Endodermal cell (in vitro differentiated cells): Measurements from ENCODE around the gene GRID1. TPM values are rescaled to one million over a fixed set of nuclear protein-coding genes. Genes with fewer than 3 reads are reported as not detected.

Source experiments
- DNase-seq: peaks from one replicate; pipeline ENCODE4 v3.0.0-alpha.2; 2017
- H3K27ac ChIP-seq: 2 replicates; pipeline ENCODE4 v1.5.1; 2013; ENCODE audit warnings: mild to moderate bottlenecking, low read depth, low read length, moderate library complexity
- H3K27me3 ChIP-seq: 2 replicates; pipeline ENCODE4 v1.6.1; 2013; ENCODE audit warnings: mild to moderate bottlenecking, low read length, moderate library complexity; ENCODE audit not compliant: insufficient read depth, control insufficient read depth, poor library complexity, severe bottlenecking
- H3K36me3 ChIP-seq: 2 replicates; pipeline ENCODE4 v1.7.0; 2013; ENCODE audit warnings: mild to moderate bottlenecking, low read length, moderate library complexity; ENCODE audit not compliant: control insufficient read depth, insufficient read depth
- H3K4me1 ChIP-seq: one replicate; pipeline ENCODE4 v1.7.0; 2013; ENCODE audit warnings: low read length; ENCODE audit not compliant: control insufficient read depth, insufficient read depth
- H3K4me3 ChIP-seq: 2 replicates; pipeline ENCODE4 v1.5.1; 2013; ENCODE audit warnings: mild to moderate bottlenecking, low read length, moderate library complexity
- H3K9ac ChIP-seq: 2 replicates; pipeline ENCODE4 v1.6.1; 2013; ENCODE audit warnings: mild to moderate bottlenecking, low read length, moderate library complexity; ENCODE audit not compliant: poor library complexity, severe bottlenecking; ENCODE audit errors: extremely low read depth
- H3K9me3 ChIP-seq: 2 replicates; pipeline ENCODE4 v1.6.1; 2013; ENCODE audit warnings: mild to moderate bottlenecking, low read length, moderate library complexity; ENCODE audit not compliant: control insufficient read depth
- H3K27ac Mint-ChIP-seq: 2 replicates; pipeline ENCODE4 v1.8.0; 2020; ENCODE audit warnings: mixed read lengths
- H3K27me3 Mint-ChIP-seq: 2 replicates; pipeline ENCODE4 v1.8.0; 2021; ENCODE audit warnings: mild to moderate bottlenecking, mixed read lengths; ENCODE audit not compliant: insufficient read depth
- H3K36me3 Mint-ChIP-seq: 2 replicates; pipeline ENCODE4 v1.8.0; 2020; ENCODE audit warnings: low read depth, mixed read lengths
- H3K4me1 Mint-ChIP-seq: 2 replicates; pipeline ENCODE4 v1.8.0; 2020; ENCODE audit warnings: mixed read lengths
- H3K4me3 Mint-ChIP-seq: 2 replicates; pipeline ENCODE4 v1.8.0; 2020; ENCODE audit warnings: mild to moderate bottlenecking, moderate library complexity, mixed read lengths
- H3K9me3 Mint-ChIP-seq: 2 replicates; pipeline ENCODE4 v1.8.0; 2020; ENCODE audit warnings: mild to moderate bottlenecking, mixed read lengths
- WGBS, 2 experiments: methylation state at CpG; one replicate each; pipeline versions ENCODE4 v1.1.5 to v1.1.7; 2013; ENCODE audit warnings: missing lambda C conversion rate in 2 of 2, mixed read lengths in 1 of 2; ENCODE audit not compliant: insufficient coverage in 1 of 2, insufficient read length in 1 of 2; 5-methylcytosine and 5-hydroxymethylcytosine counted together
- total RNA-seq, 2 donors: library from RNA; stranded (reverse); fragmentation: NEBNext Ultra II Directional in 1 of 2; extraction: Animal tissue kit (Norgen Biotek cat#: 25700) in 1 of 2; gene quantifications; 2 replicates in 1 of 2; 3 replicates in 1 of 2; pipeline ENCODE4 v1.2.1, GENCODE V29; 2021
- TF ChIP-seq, protein P1 (sequence below): fragments of 200-600 bp; sonication (generic); conservative IDR thresholded peaks from 2 replicates; pipeline ENCODE4 v1.5.0; 2021; ENCODE audit warnings: antibody characterized with exemption, mild to moderate bottlenecking

Gene GRID1
- total RNA-seq, 2 donors from 2014 or later, result 0.13 to 0.53 TPM

- no peaks in the 10 kb centered on the region for H3K9me3 ChIP-seq
- TF ChIP-seq, protein P1, sequence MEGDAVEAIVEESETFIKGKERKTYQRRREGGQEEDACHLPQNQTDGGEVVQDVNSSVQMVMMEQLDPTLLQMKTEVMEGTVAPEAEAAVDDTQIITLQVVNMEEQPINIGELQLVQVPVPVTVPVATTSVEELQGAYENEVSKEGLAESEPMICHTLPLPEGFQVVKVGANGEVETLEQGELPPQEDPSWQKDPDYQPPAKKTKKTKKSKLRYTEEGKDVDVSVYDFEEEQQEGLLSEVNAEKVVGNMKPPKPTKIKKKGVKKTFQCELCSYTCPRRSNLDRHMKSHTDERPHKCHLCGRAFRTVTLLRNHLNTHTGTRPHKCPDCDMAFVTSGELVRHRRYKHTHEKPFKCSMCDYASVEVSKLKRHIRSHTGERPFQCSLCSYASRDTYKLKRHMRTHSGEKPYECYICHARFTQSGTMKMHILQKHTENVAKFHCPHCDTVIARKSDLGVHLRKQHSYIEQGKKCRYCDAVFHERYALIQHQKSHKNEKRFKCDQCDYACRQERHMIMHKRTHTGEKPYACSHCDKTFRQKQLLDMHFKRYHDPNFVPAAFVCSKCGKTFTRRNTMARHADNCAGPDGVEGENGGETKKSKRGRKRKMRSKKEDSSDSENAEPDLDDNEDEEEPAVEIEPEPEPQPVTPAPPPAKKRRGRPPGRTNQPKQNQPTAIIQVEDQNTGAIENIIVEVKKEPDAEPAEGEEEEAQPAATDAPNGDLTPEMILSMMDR, result no peak
- Mint-ChIP-seq H3K9me3 (no peaks in the 10 kb centered on the region), H3K27me3 (no peaks in the 10 kb centered on the region), H3K4me3 (no peak overlapping the region), H3K36me3 (no peaks in the 10 kb centered on the region), H3K4me1 (no peaks in the 10 kb centered on the region), H3K27ac (no peak overlapping the region)
- DNase-seq, result no peak
- 89% methylated on average over 3 of the region's 3 CpGs; no CpG with 5 or more reads in 1 of the 2 experiments for WGBS, 2 experiments
- no peak overlapping the region for H3K27ac ChIP-seq
- no peak overlapping the region for H3K4me3 ChIP-seq
- no peaks in the 10 kb centered on the region for H3K27me3 ChIP-seq
- no peak overlapping the region for H3K9ac ChIP-seq
- peaks cover 4% of the 10 kb centered on the region for H3K4me1 ChIP-seq
- H3K36me3 ChIP-seq, result no peaks in the 10 kb centered on the region
These were observed 571.1 kb downstream of the GRID1 start for GRCh38 chr10:85795460-85795859.

- H3K4me3 Mint-ChIP-seq, result no peak overlapping the region
- no peaks in the 10 kb centered on the region for H3K4me1 Mint-ChIP-seq
- 87% methylated on average over 2 of the region's 2 CpGs; no CpG with 5 or more reads in 1 of the 2 experiments for WGBS, 2 experiments
- no peaks in the 10 kb centered on the region for H3K36me3 Mint-ChIP-seq
- H3K27me3 Mint-ChIP-seq, result no peaks in the 10 kb centered on the region
- Histone ChIP-seq H3K9ac (no peak overlapping the region), H3K36me3 (no peaks in the 10 kb centered on the region), H3K4me3 (no peak overlapping the region), H3K27me3 (no peaks in the 10 kb centered on the region), H3K4me1 (peaks cover 4% of the 10 kb centered on the region), H3K27ac (no peak overlapping the region), H3K9me3 (no peaks in the 10 kb centered on the region)
- no peak overlapping the region for H3K27ac Mint-ChIP-seq
- no peaks in the 10 kb centered on the region for H3K9me3 Mint-ChIP-seq
- TF ChIP-seq, protein P1, result no peak
- no peak for DNase-seq
These were observed 572.0 kb downstream of the GRID1 start for GRCh38 chr10:85794553-85794952.

DNA sequence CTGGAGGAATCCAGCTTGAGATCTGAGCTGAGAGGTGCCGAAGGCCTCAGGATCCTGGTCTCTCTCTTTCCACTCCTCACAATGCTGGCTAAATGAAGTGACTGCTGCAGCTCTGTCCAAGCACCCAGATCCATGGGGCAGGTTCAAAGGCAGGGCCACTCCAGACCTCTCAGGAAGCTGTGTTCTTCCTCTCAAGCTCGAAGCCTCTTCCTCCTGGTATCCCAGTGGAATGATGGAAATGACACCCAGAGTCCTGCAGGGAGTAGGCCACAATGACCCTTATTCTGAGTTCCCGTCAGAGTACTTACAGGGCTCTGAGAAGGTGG is 574.1 kb downstream of the GRID1 start:
- TF ChIP-seq, protein P1, result no peak
- peak; percentile 38 for DNase-seq
- H3K9me3 ChIP-seq, result no peaks in the 10 kb centered on the region
- H3K9me3 Mint-ChIP-seq, result no peaks in the 10 kb centered on the region
- no peaks in the 10 kb centered on the region for H3K4me1 Mint-ChIP-seq
- H3K27me3 Mint-ChIP-seq, result no peaks in the 10 kb centered on the region
- no peaks in the 10 kb centered on the region for H3K27me3 ChIP-seq
- no peak overlapping the region for H3K4me3 ChIP-seq
- no peaks in the 10 kb centered on the region for H3K36me3 ChIP-seq
- WGBS, 2 experiments, result 91 to 93% methylated on average over 3 of the region's 3 CpGs
- no peak overlapping the region for H3K27ac Mint-ChIP-seq
- no peak overlapping the region for H3K9ac ChIP-seq
- no peak overlapping the region for H3K27ac ChIP-seq
- H3K36me3 Mint-ChIP-seq, result no peaks in the 10 kb centered on the region
- H3K4me3 Mint-ChIP-seq, result no peak overlapping the region
- peaks cover 4% of the 10 kb centered on the region for H3K4me1 ChIP-seq
